NCI-H2107 treated with DMSO at 0.1 percent for 48 hours (cell line): Measurements from ENCODE around the gene ALDH9A1.
"Not testable (repeated sequence)": the region's sequence is repeated elsewhere in the genome, so short reads cannot be mapped to it uniquely, and the experiment has no call there.

ENCODE experiments used
- DNase-seq: peaks from one replicate; lab custom pipeline; 2025; ENCODE audit not compliant: unreplicated experiment; lab: John Stamatoyannopoulos, UW

ALDH9A1 gene

GRCh38 chr1:165697881-165698760 lies at the start of gene ALDH9A1:
Gene ALDH9A1, minus strand, starts transcription at chr1:165698562. Its CDS starts 4 bp downstream, at chr1:165698558.
- peak; percentile 94 for DNase-seq

GRCh38 chr1:165747632-165748447 lies 49.5 kb upstream of the ALDH9A1 start:
- no peak for DNase-seq

GRCh38 chr1:165744913-165745312 lies 46.6 kb upstream of the ALDH9A1 start:
- not testable (repeated sequence) for DNase-seq

- DNase-seq, result no peak
Observed at GRCh38 chr1:165742194-165742593, 43.8 kb upstream of the ALDH9A1 start.

- DNase-seq, result peak; percentile 42
Observed at GRCh38 chr1:165738794-165739193, 40.4 kb upstream of the ALDH9A1 start.

GRCh38 chr1:165737196-165737595 lies 38.8 kb upstream of the ALDH9A1 start:
- no peak for DNase-seq

- DNase-seq, result no peak
Observed at GRCh38 chr1:165734906-165735305, 36.5 kb upstream of the ALDH9A1 start.

- DNase-seq, result no peak
Observed at GRCh38 chr1:165726841-165727240, 28.5 kb upstream of the ALDH9A1 start.

- DNase-seq, result no peak
Observed at GRCh38 chr1:165726169-165726568, 27.8 kb upstream of the ALDH9A1 start.

GRCh38 chr1:165717918-165718515 lies 19.7 kb upstream of the ALDH9A1 start:
- DNase-seq, result peak; percentile 76

- DNase-seq, result not testable (repeated sequence)
Observed at GRCh38 chr1:165716265-165717051, 18.1 kb upstream of the ALDH9A1 start.

- DNase-seq, result no peak
Observed at GRCh38 chr1:165712764-165713163, 14.4 kb upstream of the ALDH9A1 start.

- DNase-seq, result no peak
Observed at GRCh38 chr1:165707984-165708706, 9.8 kb upstream of the ALDH9A1 start.

- no peak for DNase-seq
Observed at GRCh38 chr1:165703648-165704047, 5.3 kb upstream of the ALDH9A1 start.

- not testable (repeated sequence) for DNase-seq
Observed at GRCh38 chr1:165701922-165702321, 3.6 kb upstream of the ALDH9A1 start.

GRCh38 chr1:165699577-165699976 lies 1.2 kb upstream of the ALDH9A1 start:
- no peak for DNase-seq

- DNase-seq, result no peak
Observed at GRCh38 chr1:165698761-165699052, 345 bp upstream of the ALDH9A1 start.

GRCh38 chr1:165697491-165697880 lies 876 bp downstream of the ALDH9A1 start:
- no peak for DNase-seq

- DNase-seq, result no peak
Observed at GRCh38 chr1:165696625-165697100, 1.7 kb downstream of the ALDH9A1 start.

- no peak for DNase-seq
Observed at GRCh38 chr1:165695031-165695430, 3.3 kb downstream of the ALDH9A1 start.
